H9 (cell line): Measurements from ENCODE around the gene KRT86. TPM values are rescaled to one million over a fixed set of nuclear protein-coding genes. Genes with fewer than 3 reads are reported as not detected.

Source experiments
- DNase-seq: peaks from one replicate; pipeline ENCODE4 v3.0.0-alpha.2; 2017
- H2AFZ ChIP-seq: one replicate; pipeline ENCODE4 v1.6.1; 2013; ENCODE audit warnings: mild to moderate bottlenecking, low read length, control low read depth, moderate library complexity
- H2AK5ac ChIP-seq: 2 replicates; pipeline ENCODE4 v1.6.1; 2013; ENCODE audit warnings: low read length, control low read depth, mixed read lengths; ENCODE audit not compliant: insufficient read length
- H2BK120ac ChIP-seq: one replicate; pipeline ENCODE4 v1.6.1; 2013; ENCODE audit warnings: low read depth, mild to moderate bottlenecking, low read length, control low read depth, inconsistent platforms; ENCODE audit not compliant: poor library complexity, severe bottlenecking
- H2BK12ac ChIP-seq: 2 replicates; pipeline ENCODE4 v1.6.1; 2013; ENCODE audit warnings: low read length, control low read depth, mixed read lengths, low read depth; ENCODE audit not compliant: insufficient read length
- H2BK15ac ChIP-seq: 2 replicates; pipeline ENCODE4 v1.6.1; 2013; ENCODE audit warnings: low read depth, low read length, control low read depth
- H2BK20ac ChIP-seq: one replicate; pipeline ENCODE4 v1.6.1; 2013; ENCODE audit warnings: low read depth, mild to moderate bottlenecking, low read length, control low read depth, inconsistent platforms; ENCODE audit not compliant: poor library complexity, severe bottlenecking
- H2BK5ac ChIP-seq: 2 replicates; pipeline ENCODE4 v1.6.1; 2013; ENCODE audit warnings: low read length, control low read depth, mixed read lengths; ENCODE audit not compliant: insufficient read length
- H3K14ac ChIP-seq: 2 replicates; pipeline ENCODE4 v1.6.1; 2013; ENCODE audit warnings: low read length, control low read depth; ENCODE audit not compliant: insufficient read depth
- H3K18ac ChIP-seq: 2 replicates; pipeline ENCODE4 v1.6.1; 2013; ENCODE audit warnings: low read depth, mild to moderate bottlenecking, mixed read lengths, low read length, control low read depth; ENCODE audit not compliant: insufficient read length
- H3K23ac ChIP-seq: 2 replicates; pipeline ENCODE4 v1.6.1; 2013; ENCODE audit warnings: low read length, control low read depth, mixed read lengths, low read depth; ENCODE audit not compliant: insufficient read length
- H3K23me2 ChIP-seq: 2 replicates; pipeline ENCODE4 v1.6.1; 2013; ENCODE audit warnings: low read depth, mild to moderate bottlenecking, mixed read lengths, low read length, control low read depth; ENCODE audit not compliant: insufficient read length, poor library complexity, severe bottlenecking
- H3K27ac ChIP-seq: 2 replicates; pipeline ENCODE4 v1.5.1; 2013; ENCODE audit warnings: low read length, control low read depth, mixed read lengths, low read depth; ENCODE audit not compliant: insufficient read length
- H3K27me3 ChIP-seq: 2 replicates; pipeline ENCODE4 v1.6.1; 2013; ENCODE audit warnings: low read length, control low read depth, inconsistent platforms; ENCODE audit not compliant: insufficient read depth
- H3K4ac ChIP-seq: 2 replicates; pipeline ENCODE4 v1.6.1; 2013; ENCODE audit warnings: low read depth, mild to moderate bottlenecking, control low read depth, inconsistent platforms, low read length, moderate library complexity
- H3K4me1 ChIP-seq: 2 replicates; pipeline ENCODE4 v1.6.1; 2013; ENCODE audit warnings: low read length, control low read depth, inconsistent platforms; ENCODE audit not compliant: insufficient read depth
- H3K4me2 ChIP-seq: 2 replicates; pipeline ENCODE4 v1.6.1; 2013; ENCODE audit warnings: low read length, control low read depth, mixed read lengths; ENCODE audit not compliant: insufficient read length, insufficient read depth
- H3K56ac ChIP-seq: 2 replicates; pipeline ENCODE4 v1.6.1; 2013; ENCODE audit warnings: low read depth, mild to moderate bottlenecking, mixed read lengths, low read length, control low read depth; ENCODE audit not compliant: insufficient read length
- H3K79me1 ChIP-seq: 2 replicates; pipeline ENCODE4 v1.6.1; 2013; ENCODE audit warnings: low read depth, mild to moderate bottlenecking, moderate library complexity, low read length, control low read depth, inconsistent platforms; ENCODE audit not compliant: insufficient read depth, poor library complexity, severe bottlenecking
- H3K79me2 ChIP-seq: 2 replicates; pipeline ENCODE4 v1.6.1; 2013; ENCODE audit warnings: low read length, control low read depth, inconsistent platforms; ENCODE audit not compliant: insufficient read depth
- H3K9ac ChIP-seq: 2 replicates; pipeline ENCODE4 v1.6.1; 2013; ENCODE audit warnings: low read length, control low read depth, mixed read lengths; ENCODE audit not compliant: insufficient read length; ENCODE audit errors: extremely low read depth
- H3K9me3 ChIP-seq: one replicate; pipeline ENCODE4 v1.6.1; 2013; ENCODE audit warnings: low read depth, low read length, inconsistent platforms; ENCODE audit not compliant: control insufficient read depth
- H3T11ph ChIP-seq: one replicate; pipeline ENCODE4 v1.6.1; 2013; ENCODE audit warnings: mild to moderate bottlenecking, low read length, control low read depth, inconsistent platforms
- H4K20me1 ChIP-seq: one replicate; pipeline ENCODE4 v1.6.1; 2013; ENCODE audit not compliant: control insufficient read depth, insufficient read length, insufficient read depth
- H4K5ac ChIP-seq: 2 replicates; pipeline ENCODE4 v1.6.1; 2013; ENCODE audit warnings: low read depth, mild to moderate bottlenecking, mixed read lengths, low read length, control low read depth; ENCODE audit not compliant: insufficient read length
- H4K8ac ChIP-seq: replicated peaks from 2 replicates; pipeline ENCODE4 v1.6.1; 2013; ENCODE audit warnings: low read length, control low read depth, mixed read lengths, low read depth; ENCODE audit not compliant: insufficient read length
- H4K91ac ChIP-seq: 2 replicates; pipeline ENCODE4 v1.6.1; 2013; ENCODE audit warnings: low read depth, mild to moderate bottlenecking, moderate library complexity, mixed read lengths, low read length, control low read depth; ENCODE audit not compliant: insufficient read length
- H3K27ac Mint-ChIP-seq, 3 experiments: 2 replicates in 2 of 3; 3 replicates in 1 of 3; pipeline ENCODE4 v1.8.0; 2020 to 2021; ENCODE audit warnings: mixed read lengths in 3 of 3, mild to moderate bottlenecking in 1 of 3, moderate library complexity in 1 of 3
- H3K27me3 Mint-ChIP-seq: 2 replicates; pipeline ENCODE4 v1.8.0; 2021; ENCODE audit warnings: low read depth, mild to moderate bottlenecking, moderate library complexity, mixed read lengths
- H3K36me3 Mint-ChIP-seq, 3 experiments: 2 replicates in 2 of 3; 3 replicates in 1 of 3; pipeline ENCODE4 v1.8.0; 2020 to 2021; ENCODE audit warnings: low read depth in 3 of 3, mixed read lengths in 3 of 3; ENCODE audit not compliant: insufficient read depth in 1 of 3
- H3K4me1 Mint-ChIP-seq, 2 experiments: 2 replicates each; pipeline ENCODE4 v1.8.0; 2020; ENCODE audit warnings: mixed read lengths in 2 of 2
- H3K4me3 Mint-ChIP-seq, 2 experiments: 2 replicates in 1 of 2; 3 replicates in 1 of 2; pipeline ENCODE4 v1.8.0; 2020 to 2021; ENCODE audit warnings: mild to moderate bottlenecking in 2 of 2, mixed read lengths in 2 of 2, moderate library complexity in 1 of 2
- H3K9me3 Mint-ChIP-seq, 2 experiments: 2 replicates in 1 of 2; 3 replicates in 1 of 2; pipeline ENCODE4 v1.8.0; 2020; ENCODE audit warnings: mild to moderate bottlenecking in 2 of 2, mixed read lengths in 2 of 2, moderate library complexity in 1 of 2
- CTCF ChIP-seq: fragments of 200-600 bp; sonication (generic); conservative IDR thresholded peaks from 3 replicates; pipeline ENCODE4 v1.8.0; 2021; ENCODE audit warnings: antibody characterized with exemption, mild to moderate bottlenecking
- WGBS: extraction: QIAGEN DNeasy Blood & Tissue Kit; methylation state at CpG from one replicate; pipeline ENCODE4 v1.1.7; 2013; ENCODE audit warnings: missing lambda C conversion rate, low lambda C conversion rate, mixed read lengths; ENCODE audit not compliant: insufficient read length; ENCODE audit errors: extremely low coverage; 5-methylcytosine and 5-hydroxymethylcytosine counted together
- total RNA-seq: library from RNA; stranded (reverse); gene quantifications from 2 replicates; pipeline ENCODE4 v1.2.1, GENCODE V29; 2021

KRT86 gene
- total RNA-seq, 1 experiment from 2014 or later = not detected

- no peak overlapping the region for H3K56ac ChIP-seq
- H3K79me1 ChIP-seq = no peaks in the 10 kb centered on the region
- H3K9me3 Mint-ChIP-seq = no peaks in the 10 kb centered on the region
- peak; percentile 88 for DNase-seq
- no peak overlapping the region for H3K18ac ChIP-seq
- H3K27ac ChIP-seq = no peak overlapping the region
- H4K20me1 ChIP-seq = no peaks in the 10 kb centered on the region
- H2BK20ac ChIP-seq = no peak overlapping the region
- no peak overlapping the region for H2BK12ac ChIP-seq
- no CpG with 5 or more reads among the region's 32 CpGs for WGBS
- H4K91ac ChIP-seq = no peak overlapping the region
- no peak overlapping the region for H2BK15ac ChIP-seq
- peaks cover 2% of the 10 kb centered on the region for H3K27me3 ChIP-seq
- peaks cover 5% of the 10 kb centered on the region for H3K23me2 ChIP-seq
- H3K14ac ChIP-seq = no peak overlapping the region
- no peak overlapping the region for H3K23ac ChIP-seq
- H4K5ac ChIP-seq = no peak overlapping the region
- peak overlapping the region; percentile 55 to 80 for H3K4me3 Mint-ChIP-seq
- no peaks in the 10 kb centered on the region for H3K4me1 ChIP-seq
- peak overlapping the region; percentile 70 for H2AFZ ChIP-seq
- no peak overlapping the region for H4K8ac ChIP-seq
- H3K27me3 Mint-ChIP-seq = peaks cover 58% of the 10 kb centered on the region
- H3K36me3 Mint-ChIP-seq = no peaks in the 10 kb centered on the region
- no peak overlapping the region for H3K4ac ChIP-seq
- no peak overlapping the region for H2BK5ac ChIP-seq
- H3K79me2 ChIP-seq = no peaks in the 10 kb centered on the region
- H3K9me3 ChIP-seq = no peaks in the 10 kb centered on the region
- H3K4me2 ChIP-seq = peak overlapping the region; percentile 56
- H3K9ac ChIP-seq = no peak overlapping the region
- no peak overlapping the region for H3K27ac Mint-ChIP-seq
- no peak overlapping the region for H3T11ph ChIP-seq
- peak; percentile 96 for TF ChIP-seq CTCF
- peaks cover 8 to 10% of the 10 kb centered on the region in 2 experiments for H3K4me1 Mint-ChIP-seq
- no peak overlapping the region for H2AK5ac ChIP-seq
- no peak overlapping the region for H2BK120ac ChIP-seq
Observed at GRCh38 chr12:52278575-52279421, 4.4 kb downstream of the KRT86 start.
